Measurements from ENCODE around the gene CACNA1F.

CACNA1F gene

GRCh38 chrX:49183701-49184281 is 49.3 kb downstream of the CACNA1F start:
- DNase-seq (ENCODE audit: low read depth in 1 of 2, low spot score in 1 of 2): no peak
- no peaks in the 10 kb centered on the region for H3K27me3 ChIP-seq (ENCODE audit: insufficient read depth, poor library complexity, severe bottlenecking)
- H3K4me3 ChIP-seq (replicated peaks; ENCODE audit: insufficient read depth, low read length): no peak overlapping the region
- H3K27ac ChIP-seq (replicated peaks): no peak overlapping the region
- no peak for TF ChIP-seq POLR2AphosphoS5 (IDR thresholded peaks at IDR 0.05; ENCODE audit: low read depth)
- TF ChIP-seq, protein P1, sequence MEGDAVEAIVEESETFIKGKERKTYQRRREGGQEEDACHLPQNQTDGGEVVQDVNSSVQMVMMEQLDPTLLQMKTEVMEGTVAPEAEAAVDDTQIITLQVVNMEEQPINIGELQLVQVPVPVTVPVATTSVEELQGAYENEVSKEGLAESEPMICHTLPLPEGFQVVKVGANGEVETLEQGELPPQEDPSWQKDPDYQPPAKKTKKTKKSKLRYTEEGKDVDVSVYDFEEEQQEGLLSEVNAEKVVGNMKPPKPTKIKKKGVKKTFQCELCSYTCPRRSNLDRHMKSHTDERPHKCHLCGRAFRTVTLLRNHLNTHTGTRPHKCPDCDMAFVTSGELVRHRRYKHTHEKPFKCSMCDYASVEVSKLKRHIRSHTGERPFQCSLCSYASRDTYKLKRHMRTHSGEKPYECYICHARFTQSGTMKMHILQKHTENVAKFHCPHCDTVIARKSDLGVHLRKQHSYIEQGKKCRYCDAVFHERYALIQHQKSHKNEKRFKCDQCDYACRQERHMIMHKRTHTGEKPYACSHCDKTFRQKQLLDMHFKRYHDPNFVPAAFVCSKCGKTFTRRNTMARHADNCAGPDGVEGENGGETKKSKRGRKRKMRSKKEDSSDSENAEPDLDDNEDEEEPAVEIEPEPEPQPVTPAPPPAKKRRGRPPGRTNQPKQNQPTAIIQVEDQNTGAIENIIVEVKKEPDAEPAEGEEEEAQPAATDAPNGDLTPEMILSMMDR (IDR thresholded peaks at IDR 0.05; ENCODE audit: insufficient read depth, low read length): no peak
- TF ChIP-seq REST (IDR thresholded peaks at IDR 0.05; ENCODE audit: insufficient replicate concordance, low read depth): no peak

- Histone ChIP-seq H3K4me3 (replicated peaks; ENCODE audit: insufficient read depth, low read length) (no peak overlapping the region), H3K27ac (replicated peaks) (no peak overlapping the region), H3K27me3 (ENCODE audit: insufficient read depth, poor library complexity, severe bottlenecking) (no peaks in the 10 kb centered on the region)
- no peak for DNase-seq (ENCODE audit: low read depth in 1 of 2, low spot score in 1 of 2)
- TF ChIP-seq, protein P1 (IDR thresholded peaks at IDR 0.05; ENCODE audit: insufficient read depth, low read length): no peak
- TF ChIP-seq POLR2AphosphoS5 (IDR thresholded peaks at IDR 0.05; ENCODE audit: low read depth) (no peak), SPI1 (IDR thresholded peaks at IDR 0.05; ENCODE audit: borderline replicate concordance, low read depth) (no peak), REST (IDR thresholded peaks at IDR 0.05; ENCODE audit: insufficient replicate concordance, low read depth) (no peak), GABPA (IDR thresholded peaks at IDR 0.05; ENCODE audit: low read depth) (no peak)
Observed at GRCh38 chrX:49179358-49179757, 53.8 kb downstream of the CACNA1F start.

DNA sequence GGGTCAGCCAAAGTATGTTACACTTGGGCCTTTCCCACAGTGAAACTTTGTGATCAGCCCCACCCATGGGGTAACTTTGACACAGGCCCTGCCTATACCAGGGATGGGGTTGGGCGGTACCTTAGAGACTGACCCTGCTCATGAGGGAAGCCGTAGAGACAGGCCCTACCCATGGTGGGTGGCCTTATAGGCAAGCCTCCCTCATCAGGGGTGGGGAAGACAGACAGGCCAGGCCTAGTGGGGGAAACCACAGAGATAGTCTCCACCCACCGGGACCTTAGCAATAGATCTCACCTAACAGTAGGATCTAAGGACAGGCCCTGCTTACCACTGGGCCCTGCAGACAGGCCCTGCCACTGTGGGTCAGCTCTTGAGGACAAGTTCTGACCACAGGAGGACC is 54.6 kb downstream of the CACNA1F start:
- TF ChIP-seq SPI1 (IDR thresholded peaks at IDR 0.05; ENCODE audit: borderline replicate concordance, low read depth): no peak
- TF ChIP-seq, protein P1 (IDR thresholded peaks at IDR 0.05; ENCODE audit: insufficient read depth, low read length): no peak
- no peak for TF ChIP-seq GABPA (IDR thresholded peaks at IDR 0.05; ENCODE audit: low read depth)
- no peak for TF ChIP-seq POLR2AphosphoS5 (IDR thresholded peaks at IDR 0.05; ENCODE audit: low read depth)
- TF ChIP-seq REST (IDR thresholded peaks at IDR 0.05; ENCODE audit: insufficient replicate concordance, low read depth): no peak
- no peaks in the 10 kb centered on the region for H3K27me3 ChIP-seq (ENCODE audit: insufficient read depth, poor library complexity, severe bottlenecking)
- H3K4me3 ChIP-seq (replicated peaks; ENCODE audit: insufficient read depth, low read length): no peak overlapping the region
- no peak for DNase-seq (ENCODE audit: low read depth in 1 of 2, low spot score in 1 of 2)
- no peak overlapping the region for H3K27ac ChIP-seq (replicated peaks)

Measured in HL-60 (cell line).